Neural crest cell (in vitro differentiated cells): ENCODE data around the gene PRSS50. TPM values are rescaled to one million over a fixed set of nuclear protein-coding genes. Genes with fewer than 3 reads are reported as not detected.

Experiments used
- DNase-seq: peaks from one replicate; pipeline ENCODE4 v3.0.0; 2021; ENCODE audit warnings: low read depth, mixed read lengths, low spot score
- H3K27ac Mint-ChIP-seq: one replicate; pipeline ENCODE4 v1.8.0; 2021; ENCODE audit warnings: mild to moderate bottlenecking, mixed read lengths; ENCODE audit not compliant: unreplicated experiment
- H3K27me3 Mint-ChIP-seq: 2 replicates; pipeline ENCODE4 v1.8.0; 2021; ENCODE audit warnings: low read depth, mild to moderate bottlenecking, mixed read lengths
- H3K36me3 Mint-ChIP-seq: 2 replicates; pipeline ENCODE4 v1.8.0; 2021; ENCODE audit warnings: low read depth, mild to moderate bottlenecking, mixed read lengths
- H3K4me1 Mint-ChIP-seq: 2 replicates; pipeline ENCODE4 v1.8.0; 2021; ENCODE audit warnings: mixed read lengths
- H3K4me3 Mint-ChIP-seq: one replicate; pipeline ENCODE4 v1.8.0; 2021; ENCODE audit warnings: mild to moderate bottlenecking, mixed read lengths
- H3K9me3 Mint-ChIP-seq: 2 replicates; pipeline ENCODE4 v1.8.0; 2021; ENCODE audit warnings: mixed read lengths
- CTCF ChIP-seq: fragments of 200-600 bp; sonication (generic); conservative IDR thresholded peaks from 2 replicates; pipeline ENCODE4 v1.5.0; 2021; ENCODE audit warnings: antibody characterized with exemption, mild to moderate bottlenecking
- total RNA-seq: library from RNA; stranded (reverse); gene quantifications from 2 replicates; pipeline ENCODE4 v1.2.1, GENCODE V29; 2021

Gene PRSS50
- total RNA-seq, 1 donor from 2014 or later, result 0.35 TPM

- H3K4me1 Mint-ChIP-seq, result no peaks in the 10 kb centered on the region
- H3K36me3 Mint-ChIP-seq, result no peaks in the 10 kb centered on the region
- no peak overlapping the region for H3K27ac Mint-ChIP-seq
- no peak for DNase-seq
- no peaks in the 10 kb centered on the region for H3K9me3 Mint-ChIP-seq
- no peak overlapping the region for H3K4me3 Mint-ChIP-seq
- peaks cover 3% of the 10 kb centered on the region for H3K27me3 Mint-ChIP-seq
- TF ChIP-seq CTCF, result no peak
Measured at GRCh38 chr3:46724424-46724823, 6.8 kb upstream of the PRSS50 start.

DNA sequence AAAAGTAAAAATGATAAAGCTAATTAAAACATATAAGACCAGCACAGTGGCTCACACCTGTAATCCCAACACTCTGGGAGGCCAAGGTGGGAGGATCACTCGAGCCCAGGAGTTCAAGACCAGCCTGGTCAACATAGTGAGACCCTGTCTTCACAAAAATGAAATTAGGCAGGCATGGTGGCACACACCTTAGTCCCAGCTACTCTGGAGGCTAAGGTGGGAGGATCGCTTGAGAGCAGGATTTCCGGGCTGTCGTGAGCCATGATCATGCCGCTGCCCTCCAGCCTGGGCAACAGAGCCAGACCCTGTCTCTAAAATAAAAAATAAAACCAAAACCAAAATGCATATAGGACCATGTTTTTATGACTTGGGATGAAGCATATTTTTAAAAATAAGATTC is 4.8 kb upstream of the PRSS50 start:
- no peaks in the 10 kb centered on the region for H3K36me3 Mint-ChIP-seq
- H3K4me1 Mint-ChIP-seq, result no peaks in the 10 kb centered on the region
- H3K9me3 Mint-ChIP-seq, result no peaks in the 10 kb centered on the region
- no peak overlapping the region for H3K4me3 Mint-ChIP-seq
- no peak for DNase-seq
- peaks cover 2% of the 10 kb centered on the region for H3K27me3 Mint-ChIP-seq
- H3K27ac Mint-ChIP-seq, result no peak overlapping the region
- TF ChIP-seq CTCF, result no peak

- Mint-ChIP-seq H3K4me1 (no peaks in the 10 kb centered on the region), H3K36me3 (no peaks in the 10 kb centered on the region), H3K9me3 (no peaks in the 10 kb centered on the region), H3K4me3 (no peak overlapping the region), H3K27me3 (peaks cover 2% of the 10 kb centered on the region), H3K27ac (no peak overlapping the region)
- no peak for TF ChIP-seq CTCF
- no peak for DNase-seq
Measured at GRCh38 chr3:46721009-46721408, 3.3 kb upstream of the PRSS50 start.

- no peak for DNase-seq
- no peaks in the 10 kb centered on the region for H3K9me3 Mint-ChIP-seq
- peaks cover 2% of the 10 kb centered on the region for H3K27me3 Mint-ChIP-seq
- H3K4me1 Mint-ChIP-seq, result no peaks in the 10 kb centered on the region
- no peak for TF ChIP-seq CTCF
- no peak overlapping the region for H3K27ac Mint-ChIP-seq
- H3K4me3 Mint-ChIP-seq, result no peak overlapping the region
- H3K36me3 Mint-ChIP-seq, result no peaks in the 10 kb centered on the region
Measured at GRCh38 chr3:46719735-46720271, 2.1 kb upstream of the PRSS50 start.

- Mint-ChIP-seq H3K4me1 (no peaks in the 10 kb centered on the region), H3K27ac (no peak overlapping the region), H3K36me3 (no peaks in the 10 kb centered on the region), H3K4me3 (no peak overlapping the region), H3K9me3 (no peaks in the 10 kb centered on the region), H3K27me3 (peaks cover 2% of the 10 kb centered on the region)
- no peak for TF ChIP-seq CTCF
- no peak for DNase-seq
Measured at GRCh38 chr3:46719044-46719565, 1.4 kb upstream of the PRSS50 start.
